CD1c-positive myeloid dendritic cell (primary cell): ENCODE data around the gene RIC8B.
A peak's percentile ranks its signal among the peaks of the same experiment; 100 is the strongest.

Experiments
- DNase-seq: peaks from one replicate; pipeline ENCODE4 v3.0.0-alpha.2; 2016; ENCODE audit errors: extremely low spot score

RIC8B gene

DNA sequence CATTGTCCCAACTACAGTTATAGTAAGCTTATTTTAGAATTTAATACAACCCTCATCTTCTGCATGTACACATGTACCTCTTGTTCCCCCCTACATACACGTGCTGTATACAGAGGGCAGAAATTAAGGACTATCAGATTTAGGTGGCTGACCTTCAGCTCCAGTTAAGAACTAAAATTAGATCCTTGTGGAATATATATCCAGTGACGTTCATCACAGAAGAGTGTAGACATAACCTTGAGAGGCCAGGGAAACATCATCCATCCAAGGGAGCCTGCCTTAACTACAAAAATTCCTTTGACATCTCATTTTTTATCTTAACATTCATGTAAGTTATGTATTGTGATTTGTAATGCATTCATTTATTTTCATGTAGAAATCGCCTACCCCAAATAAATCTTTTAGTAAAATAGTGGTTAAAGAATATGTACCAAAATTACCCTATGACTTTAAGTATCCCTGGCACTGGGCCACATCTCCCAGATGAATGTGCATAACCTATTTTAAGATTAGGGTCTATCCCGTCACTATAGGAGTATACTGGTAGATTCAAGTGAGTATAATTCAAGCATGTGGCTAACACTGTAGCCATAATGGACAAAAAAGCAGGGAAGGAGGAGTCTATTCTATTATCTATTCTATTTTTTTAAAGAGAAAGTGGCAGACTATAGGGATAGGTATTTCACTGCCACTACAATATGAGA is 27.5 kb downstream of the RIC8B start:
- DNase-seq = no peak

GRCh38 chr12:106804668-106805067 is 30.2 kb downstream of the RIC8B start:
- DNase-seq = no peak

- no peak for DNase-seq
Observed at GRCh38 chr12:106814714-106815113, 40.2 kb downstream of the RIC8B start.

- DNase-seq = no peak
Observed at GRCh38 chr12:106815741-106816140, 41.3 kb downstream of the RIC8B start.

- no peak for DNase-seq
Observed at GRCh38 chr12:106816231-106816630, 41.7 kb downstream of the RIC8B start.

DNA sequence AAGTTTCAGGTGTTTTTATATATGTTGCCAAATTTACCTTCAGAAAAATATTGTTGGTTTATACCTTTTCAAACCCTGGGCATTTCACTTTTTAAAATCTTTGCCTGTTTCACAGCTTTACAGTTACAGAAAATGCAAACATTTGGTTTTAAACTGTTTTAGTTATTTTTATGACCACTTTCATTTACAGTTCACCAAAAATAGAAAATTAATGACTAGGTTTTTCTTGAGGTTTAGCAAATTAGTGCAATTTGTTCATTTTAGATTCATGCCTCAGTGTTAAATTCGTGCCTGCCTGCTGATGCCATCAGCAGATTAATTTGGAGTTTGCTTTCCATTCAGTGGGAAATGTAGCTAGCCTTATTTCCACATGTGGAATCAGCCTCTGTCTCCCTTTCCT is 45.5 kb downstream of the RIC8B start:
- no peak for DNase-seq

GRCh38 chr12:106831699-106832098 is 57.2 kb downstream of the RIC8B start:
- no peak for DNase-seq

DNA sequence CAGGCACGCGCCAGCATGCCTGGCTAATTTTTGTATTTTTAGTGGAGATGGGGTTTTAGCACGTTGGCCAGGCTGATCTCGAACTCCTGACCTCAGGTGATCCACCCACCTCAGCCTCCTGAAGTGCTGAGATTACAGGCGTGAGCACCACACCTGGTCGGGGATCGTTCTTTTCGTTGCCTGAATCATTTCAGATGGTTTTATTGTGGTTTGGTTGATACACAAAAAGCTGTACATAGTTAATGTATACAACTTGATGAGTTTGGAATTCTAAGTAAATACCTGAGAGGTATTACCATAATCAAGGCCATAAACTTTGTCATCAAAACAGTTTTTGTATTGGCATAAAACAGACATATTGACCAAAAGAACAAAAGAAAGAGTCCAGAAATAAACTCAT is 63.3 kb downstream of the RIC8B start:
- DNase-seq = no peak

GRCh38 chr12:106839333-106839732 is 64.9 kb downstream of the RIC8B start:
- no peak for DNase-seq

DNA sequence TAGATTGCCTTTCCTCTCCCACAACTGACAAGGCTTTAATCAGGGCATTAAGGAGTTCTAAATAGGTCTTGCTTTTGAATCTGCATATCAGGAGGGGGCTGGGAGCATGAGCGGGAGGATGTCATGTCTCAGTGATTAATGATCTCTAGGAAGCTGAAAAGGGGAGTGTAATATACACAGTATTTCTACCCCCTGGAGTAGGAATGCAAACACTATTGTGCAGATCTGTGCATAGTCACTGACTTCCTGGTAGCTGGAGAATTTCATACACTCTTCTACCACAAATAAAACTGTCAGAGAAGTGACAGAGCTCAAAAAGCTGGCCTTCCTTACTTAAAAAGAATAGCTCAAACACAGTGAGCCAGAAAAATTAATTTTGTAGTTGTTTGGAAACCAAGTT is 65.8 kb downstream of the RIC8B start:
- DNase-seq = no peak

DNA sequence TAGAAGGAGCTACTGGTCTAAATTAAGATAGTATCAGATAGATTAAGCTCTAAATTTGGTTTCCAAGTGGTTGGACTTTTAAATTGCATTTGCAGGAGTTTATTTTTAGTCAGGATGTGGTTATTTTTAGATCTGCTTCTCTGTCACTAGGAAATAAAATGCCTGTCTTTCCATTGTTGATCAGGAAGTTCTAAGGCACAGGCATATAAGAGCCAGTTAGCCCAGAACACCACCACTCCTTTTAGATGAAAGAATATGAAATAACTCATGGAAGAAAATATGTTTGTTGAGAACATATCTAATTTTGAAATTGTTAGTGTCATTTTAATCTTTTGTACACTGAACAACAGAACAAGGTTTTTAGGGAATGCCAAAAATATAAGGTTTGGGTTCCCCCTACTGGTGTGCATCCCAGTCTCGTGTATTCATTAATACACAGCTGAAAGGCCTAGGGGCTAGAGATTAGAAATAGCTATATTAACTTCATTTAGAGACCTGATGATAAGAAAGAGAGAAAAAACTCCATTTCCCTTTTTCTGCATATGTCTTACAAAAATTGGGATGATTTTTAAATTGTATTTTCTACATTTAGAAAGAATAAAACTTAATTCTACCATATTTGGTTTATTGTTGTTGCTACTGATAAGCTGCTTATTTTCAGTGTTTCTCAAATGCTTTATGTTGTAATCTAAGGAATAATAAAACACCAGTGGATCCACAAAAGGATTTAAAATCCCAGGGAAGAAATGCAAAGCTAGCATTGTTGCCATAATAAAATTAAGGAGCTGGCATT is 67.2 kb downstream of the RIC8B start:
- peak; percentile 41 for DNase-seq

GRCh38 chr12:106845902-106846301 is 71.4 kb downstream of the RIC8B start:
- no peak for DNase-seq

DNA sequence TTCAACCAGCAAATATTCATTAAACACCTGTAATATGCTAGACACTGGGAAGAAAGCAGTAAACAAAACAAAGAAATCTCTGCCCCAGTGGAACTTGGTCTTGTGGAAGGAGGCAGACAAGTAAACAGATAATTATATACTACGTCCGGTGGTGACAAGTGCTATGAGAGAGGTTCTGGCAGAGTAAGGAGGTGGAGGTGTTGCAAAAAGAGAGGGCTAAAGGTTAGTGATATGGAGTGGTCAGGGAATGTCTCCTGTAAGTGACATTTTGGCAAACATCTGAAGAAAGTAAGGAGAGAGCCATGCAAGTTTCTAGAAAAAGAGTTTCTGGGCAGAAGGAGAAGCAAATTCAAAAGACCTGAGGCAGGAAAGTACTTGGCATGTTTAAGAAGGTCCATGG is 73.4 kb downstream of the RIC8B start:
- DNase-seq = no peak

DNA sequence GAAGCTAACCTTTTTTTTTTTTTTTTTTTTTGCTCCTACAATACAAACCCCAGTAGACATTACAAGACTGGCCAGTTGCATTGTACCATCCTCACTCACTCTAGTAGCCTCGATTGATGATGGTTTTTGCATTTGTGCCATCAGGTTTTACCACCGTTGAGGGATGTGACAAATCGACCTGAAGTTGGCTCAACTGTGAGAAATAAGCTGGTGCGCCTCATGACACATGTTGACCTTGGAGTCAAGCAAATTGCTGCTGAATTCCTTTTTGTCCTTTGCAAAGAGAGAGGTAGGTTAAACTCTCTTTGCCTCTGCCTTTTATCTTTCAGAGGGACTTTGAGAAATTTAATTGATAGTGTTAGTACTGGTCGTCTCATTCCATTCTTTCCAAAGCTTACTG is 76.8 kb downstream of the RIC8B start:
- DNase-seq = no peak

DNA sequence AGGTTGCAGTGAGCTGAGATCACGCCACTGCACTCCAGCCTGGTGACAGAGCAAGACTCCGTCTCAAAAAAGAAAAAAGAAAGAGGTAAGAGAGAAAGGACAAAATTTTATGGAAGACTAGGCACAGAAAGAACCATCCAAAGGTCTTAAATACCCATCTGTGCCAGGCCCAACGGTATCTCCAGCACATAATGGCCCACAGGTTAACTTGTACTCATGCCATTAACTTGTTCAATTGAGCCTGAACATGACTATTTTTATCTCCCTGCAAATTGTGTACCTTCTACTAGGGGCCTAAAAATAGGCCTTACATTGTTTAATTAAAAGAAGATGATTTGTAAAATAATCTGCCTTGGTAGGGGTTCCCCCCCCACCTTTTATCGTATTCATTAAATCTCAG is 80.2 kb downstream of the RIC8B start:
- DNase-seq = no peak

GRCh38 chr12:106855221-106855758 is 80.8 kb downstream of the RIC8B start:
- no peak for DNase-seq

DNA sequence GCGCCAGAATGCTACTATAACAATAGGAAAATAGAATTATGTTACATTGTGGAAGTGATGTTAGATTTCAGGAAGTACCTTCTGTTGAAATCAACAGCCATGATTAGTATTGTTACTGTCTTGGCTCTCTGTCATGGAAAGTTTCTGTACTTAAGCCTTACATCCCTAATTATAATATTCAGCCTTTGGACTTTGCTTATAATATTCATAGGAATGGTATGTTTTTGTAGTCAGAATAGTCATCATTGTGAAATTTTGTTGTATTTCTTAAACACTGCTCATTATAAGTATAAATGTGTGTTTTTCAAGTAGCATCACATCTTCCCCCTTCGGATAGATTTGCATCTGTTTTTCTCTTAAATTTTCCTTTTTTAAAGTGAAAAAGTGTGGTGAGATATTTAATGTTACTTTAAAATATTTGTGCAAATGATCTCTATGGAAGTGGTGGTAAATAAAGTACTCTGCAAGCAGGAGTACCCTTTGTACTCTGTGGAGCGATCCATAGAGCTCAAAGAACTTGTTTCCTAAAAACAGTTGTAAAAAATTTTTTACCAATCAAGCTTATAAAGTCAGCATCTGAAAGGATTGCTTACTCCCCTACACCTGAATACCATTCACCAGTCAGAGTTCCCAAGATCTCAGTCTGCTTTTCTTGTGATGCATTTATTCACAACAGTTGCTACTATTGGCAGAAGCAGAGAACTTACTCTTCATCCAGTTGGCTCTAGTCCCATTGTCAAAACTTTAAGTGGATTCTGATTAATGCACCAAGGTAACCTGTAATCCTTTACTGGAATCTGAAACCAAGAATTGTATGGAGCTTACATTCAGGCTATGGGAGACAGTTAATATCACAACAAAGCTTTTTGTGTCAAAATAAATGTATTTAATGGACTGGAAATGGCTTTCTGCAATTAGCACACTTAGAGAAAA is 87.8 kb downstream of the RIC8B start:
- no peak for DNase-seq

- DNase-seq = no peak
Observed at GRCh38 chr12:106863189-106863588, 88.7 kb downstream of the RIC8B start.

- no peak for DNase-seq
Observed at GRCh38 chr12:106865683-106866082, 91.2 kb downstream of the RIC8B start.

DNA sequence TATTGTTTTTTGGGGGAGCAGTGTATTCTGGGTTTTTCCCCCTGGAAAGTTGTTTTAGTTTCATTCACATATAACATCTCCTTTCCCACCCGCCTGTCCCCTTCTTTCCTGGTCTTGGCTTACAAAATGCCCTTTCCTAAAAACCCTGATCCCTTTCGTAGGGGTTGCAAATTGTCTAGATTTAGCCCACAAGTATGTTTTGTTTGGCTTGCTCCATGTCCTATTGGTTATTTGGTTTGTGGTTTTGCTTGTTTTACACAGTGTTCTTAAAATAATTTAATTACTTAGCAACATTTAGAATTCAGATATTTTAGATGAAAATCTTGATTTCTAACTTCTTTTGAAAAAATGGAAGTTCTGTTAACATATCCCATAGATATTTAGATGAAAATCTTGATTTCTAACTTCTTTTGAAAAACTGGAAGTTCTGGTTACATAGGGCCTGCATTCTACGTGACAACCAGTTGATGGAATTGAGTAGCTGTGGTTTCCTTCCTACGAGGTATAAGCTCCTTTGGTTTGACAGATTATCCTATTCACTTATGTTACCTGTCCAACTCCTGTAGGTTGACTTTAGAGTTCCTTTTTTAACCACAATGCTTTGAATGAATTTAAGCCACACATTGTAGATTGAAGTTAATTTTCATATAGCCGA is 92.1 kb downstream of the RIC8B start:
- DNase-seq = no peak

GRCh38 chr12:106867651-106868050 is 93.2 kb downstream of the RIC8B start:
- DNase-seq = no peak
